Endodermal cell (in vitro differentiated cells): ENCODE measurements around the gene CCDC13. TPM values are rescaled to one million over a fixed set of nuclear protein-coding genes. Genes with fewer than 3 reads are reported as not detected.

Source experiments
- DNase-seq: peaks from one replicate; pipeline ENCODE4 v3.0.0-alpha.2; 2017
- H3K27ac ChIP-seq: 2 replicates; pipeline ENCODE4 v1.5.1; 2013; ENCODE audit warnings: mild to moderate bottlenecking, low read depth, low read length, moderate library complexity
- H3K27me3 ChIP-seq: 2 replicates; pipeline ENCODE4 v1.6.1; 2013; ENCODE audit warnings: mild to moderate bottlenecking, low read length, moderate library complexity; ENCODE audit not compliant: insufficient read depth, control insufficient read depth, poor library complexity, severe bottlenecking
- H3K36me3 ChIP-seq: 2 replicates; pipeline ENCODE4 v1.7.0; 2013; ENCODE audit warnings: mild to moderate bottlenecking, low read length, moderate library complexity; ENCODE audit not compliant: control insufficient read depth, insufficient read depth
- H3K4me1 ChIP-seq: one replicate; pipeline ENCODE4 v1.7.0; 2013; ENCODE audit warnings: low read length; ENCODE audit not compliant: control insufficient read depth, insufficient read depth
- H3K4me3 ChIP-seq: 2 replicates; pipeline ENCODE4 v1.5.1; 2013; ENCODE audit warnings: mild to moderate bottlenecking, low read length, moderate library complexity
- H3K9ac ChIP-seq: 2 replicates; pipeline ENCODE4 v1.6.1; 2013; ENCODE audit warnings: mild to moderate bottlenecking, low read length, moderate library complexity; ENCODE audit not compliant: poor library complexity, severe bottlenecking; ENCODE audit errors: extremely low read depth
- H3K9me3 ChIP-seq: 2 replicates; pipeline ENCODE4 v1.6.1; 2013; ENCODE audit warnings: mild to moderate bottlenecking, low read length, moderate library complexity; ENCODE audit not compliant: control insufficient read depth
- H3K27ac Mint-ChIP-seq: 2 replicates; pipeline ENCODE4 v1.8.0; 2020; ENCODE audit warnings: mixed read lengths
- H3K27me3 Mint-ChIP-seq: 2 replicates; pipeline ENCODE4 v1.8.0; 2021; ENCODE audit warnings: mild to moderate bottlenecking, mixed read lengths; ENCODE audit not compliant: insufficient read depth
- H3K36me3 Mint-ChIP-seq: 2 replicates; pipeline ENCODE4 v1.8.0; 2020; ENCODE audit warnings: low read depth, mixed read lengths
- H3K4me1 Mint-ChIP-seq: 2 replicates; pipeline ENCODE4 v1.8.0; 2020; ENCODE audit warnings: mixed read lengths
- H3K4me3 Mint-ChIP-seq: 2 replicates; pipeline ENCODE4 v1.8.0; 2020; ENCODE audit warnings: mild to moderate bottlenecking, moderate library complexity, mixed read lengths
- H3K9me3 Mint-ChIP-seq: 2 replicates; pipeline ENCODE4 v1.8.0; 2020; ENCODE audit warnings: mild to moderate bottlenecking, mixed read lengths
- WGBS, 2 experiments: methylation state at CpG; one replicate each; pipeline versions ENCODE4 v1.1.5 to v1.1.7; 2013; ENCODE audit warnings: missing lambda C conversion rate in 2 of 2, mixed read lengths in 1 of 2; ENCODE audit not compliant: insufficient coverage in 1 of 2, insufficient read length in 1 of 2; 5-methylcytosine and 5-hydroxymethylcytosine counted together
- total RNA-seq, 2 donors: library from RNA; stranded (reverse); fragmentation: NEBNext Ultra II Directional in 1 of 2; extraction: Animal tissue kit (Norgen Biotek cat#: 25700) in 1 of 2; gene quantifications; 2 replicates in 1 of 2; 3 replicates in 1 of 2; pipeline ENCODE4 v1.2.1, GENCODE V29; 2021
- TF ChIP-seq, protein P1 (sequence below): fragments of 200-600 bp; sonication (generic); conservative IDR thresholded peaks from 2 replicates; pipeline ENCODE4 v1.5.0; 2021; ENCODE audit warnings: antibody characterized with exemption, mild to moderate bottlenecking

The CCDC13 gene
- total RNA-seq, 2 donors from 2014 or later, result 0.64 to 1.1 TPM

GRCh38 chr3:42819351-42819965 lies 46.4 kb upstream of the CCDC13 start:
- Histone ChIP-seq H3K4me1 (no peaks in the 10 kb centered on the region), H3K9ac (no peak overlapping the region), H3K9me3 (peaks cover 2% of the 10 kb centered on the region), H3K36me3 (no peaks in the 10 kb centered on the region), H3K27ac (peak overlapping the region; percentile 71), H3K4me3 (no peak overlapping the region), H3K27me3 (no peaks in the 10 kb centered on the region)
- TF ChIP-seq, protein P1, sequence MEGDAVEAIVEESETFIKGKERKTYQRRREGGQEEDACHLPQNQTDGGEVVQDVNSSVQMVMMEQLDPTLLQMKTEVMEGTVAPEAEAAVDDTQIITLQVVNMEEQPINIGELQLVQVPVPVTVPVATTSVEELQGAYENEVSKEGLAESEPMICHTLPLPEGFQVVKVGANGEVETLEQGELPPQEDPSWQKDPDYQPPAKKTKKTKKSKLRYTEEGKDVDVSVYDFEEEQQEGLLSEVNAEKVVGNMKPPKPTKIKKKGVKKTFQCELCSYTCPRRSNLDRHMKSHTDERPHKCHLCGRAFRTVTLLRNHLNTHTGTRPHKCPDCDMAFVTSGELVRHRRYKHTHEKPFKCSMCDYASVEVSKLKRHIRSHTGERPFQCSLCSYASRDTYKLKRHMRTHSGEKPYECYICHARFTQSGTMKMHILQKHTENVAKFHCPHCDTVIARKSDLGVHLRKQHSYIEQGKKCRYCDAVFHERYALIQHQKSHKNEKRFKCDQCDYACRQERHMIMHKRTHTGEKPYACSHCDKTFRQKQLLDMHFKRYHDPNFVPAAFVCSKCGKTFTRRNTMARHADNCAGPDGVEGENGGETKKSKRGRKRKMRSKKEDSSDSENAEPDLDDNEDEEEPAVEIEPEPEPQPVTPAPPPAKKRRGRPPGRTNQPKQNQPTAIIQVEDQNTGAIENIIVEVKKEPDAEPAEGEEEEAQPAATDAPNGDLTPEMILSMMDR, result peak; percentile 44
- DNase-seq, result peak; percentile 67
- Mint-ChIP-seq H3K36me3 (no peaks in the 10 kb centered on the region), H3K27me3 (no peaks in the 10 kb centered on the region), H3K27ac (no peak overlapping the region), H3K9me3 (no peaks in the 10 kb centered on the region), H3K4me1 (peaks cover 6% of the 10 kb centered on the region), H3K4me3 (no peak overlapping the region)
- 35 to 48% methylated on average over 2 of the region's 2 CpGs for WGBS, 2 experiments

- no peak overlapping the region for H3K27ac ChIP-seq
- TF ChIP-seq, protein P1, result no peak
Measured at GRCh38 chr3:42815826-42816225, 42.8 kb upstream of the CCDC13 start.

DNA sequence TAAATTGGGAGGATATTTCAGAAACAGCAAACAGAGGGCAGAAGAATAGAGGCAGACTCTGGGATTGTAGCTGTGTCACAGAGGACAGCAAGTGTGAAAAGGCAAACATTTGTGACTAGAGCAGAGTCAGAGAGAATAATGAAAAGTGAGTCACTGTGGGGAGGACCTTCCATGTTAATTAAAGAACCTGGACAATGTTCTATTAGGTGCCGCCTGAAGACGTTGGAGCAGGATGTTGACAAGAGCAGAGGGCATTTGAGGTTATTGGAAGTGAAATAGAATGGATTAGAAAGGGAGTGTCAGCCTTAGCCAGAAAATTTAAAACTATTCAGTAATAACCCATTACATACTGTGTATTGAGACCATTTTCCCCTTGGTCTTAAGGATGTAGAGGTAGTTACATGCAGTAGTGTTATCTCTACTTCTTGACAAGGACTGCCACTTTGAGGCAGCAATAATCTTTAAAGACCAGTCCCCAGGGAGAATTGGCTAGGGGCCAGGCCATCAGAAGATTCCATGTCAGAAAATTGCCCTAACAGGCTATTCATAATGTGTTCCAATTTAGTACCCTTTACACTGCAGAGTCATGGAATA lies 42.0 kb upstream of the CCDC13 start:
- H3K27ac ChIP-seq, result no peak overlapping the region
- H3K4me1 ChIP-seq, result no peaks in the 10 kb centered on the region
- Mint-ChIP-seq H3K36me3 (no peaks in the 10 kb centered on the region), H3K9me3 (no peaks in the 10 kb centered on the region), H3K27ac (no peak overlapping the region), H3K27me3 (no peaks in the 10 kb centered on the region), H3K4me1 (peaks cover 16% of the 10 kb centered on the region), H3K4me3 (no peak overlapping the region)
- WGBS, 2 experiments, result 79 to 86% methylated on average over 2 of the region's 2 CpGs
- TF ChIP-seq, protein P1, result no peak
- no peaks in the 10 kb centered on the region for H3K36me3 ChIP-seq
- no peaks in the 10 kb centered on the region for H3K9me3 ChIP-seq
- H3K4me3 ChIP-seq, result no peak overlapping the region
- H3K9ac ChIP-seq, result no peak overlapping the region
- no peak for DNase-seq
- no peaks in the 10 kb centered on the region for H3K27me3 ChIP-seq

More at GRCh38 chr3:42815826-42816225, 42.8 kb upstream of the CCDC13 start:
- no CpG with 5 or more reads among the region's 2 CpGs for WGBS, 2 experiments
- Histone ChIP-seq H3K27me3 (no peaks in the 10 kb centered on the region), H3K36me3 (no peaks in the 10 kb centered on the region), H3K4me1 (no peaks in the 10 kb centered on the region), H3K9me3 (no peaks in the 10 kb centered on the region), H3K4me3 (no peak overlapping the region), H3K9ac (no peak overlapping the region)
- H3K9me3 Mint-ChIP-seq, result no peaks in the 10 kb centered on the region
- no peak overlapping the region for H3K4me3 Mint-ChIP-seq
- H3K4me1 Mint-ChIP-seq, result peaks cover 16% of the 10 kb centered on the region
- DNase-seq, result no peak
- no peaks in the 10 kb centered on the region for H3K36me3 Mint-ChIP-seq
- no peaks in the 10 kb centered on the region for H3K27me3 Mint-ChIP-seq
- no peak overlapping the region for H3K27ac Mint-ChIP-seq
